Measurements from ENCODE around the gene CACNG3.

- no peak for TF ChIP-seq EZH2 (IDR thresholded peaks at IDR 0.05; ENCODE audit: borderline replicate concordance)
- no peak for TF ChIP-seq CTCF (IDR thresholded peaks at IDR 0.05; ENCODE audit: poor library complexity)
- no peak for TF ChIP-seq EZH2phosphoT487 (IDR thresholded peaks at IDR 0.05; ENCODE audit: low read depth, severe bottlenecking, unreplicated experiment)
Observed at GRCh38 chr16:24298548-24299167, 42.5 kb downstream of the CACNG3 start.
